ENCODE results near the gene IFT43.

Gene IFT43

DNA sequence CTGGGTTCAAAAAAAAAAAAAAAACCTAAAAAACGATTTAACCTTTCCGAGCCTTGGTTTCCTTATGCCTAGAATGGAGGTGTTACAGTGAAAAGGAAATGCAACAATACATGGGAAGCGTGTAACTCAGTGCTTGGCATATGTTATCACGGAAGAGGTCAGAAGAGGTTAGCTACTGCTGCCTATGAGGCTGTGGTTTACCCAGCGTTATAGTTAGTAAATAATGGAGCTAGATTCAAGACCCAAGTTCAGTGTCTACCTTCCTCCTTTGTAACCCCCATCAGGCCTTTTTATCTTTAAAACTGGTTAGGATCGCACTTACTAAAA lies 839 bp downstream of the IFT43 start:
- H3K27ac ChIP-seq, result peak overlapping the region; percentile 87 to 97
- no peak for DNase-seq (ENCODE audit: low spot score)
- peak overlapping the region; percentile 96 for H3K4me3 ChIP-seq
- TF ChIP-seq, protein P1, sequence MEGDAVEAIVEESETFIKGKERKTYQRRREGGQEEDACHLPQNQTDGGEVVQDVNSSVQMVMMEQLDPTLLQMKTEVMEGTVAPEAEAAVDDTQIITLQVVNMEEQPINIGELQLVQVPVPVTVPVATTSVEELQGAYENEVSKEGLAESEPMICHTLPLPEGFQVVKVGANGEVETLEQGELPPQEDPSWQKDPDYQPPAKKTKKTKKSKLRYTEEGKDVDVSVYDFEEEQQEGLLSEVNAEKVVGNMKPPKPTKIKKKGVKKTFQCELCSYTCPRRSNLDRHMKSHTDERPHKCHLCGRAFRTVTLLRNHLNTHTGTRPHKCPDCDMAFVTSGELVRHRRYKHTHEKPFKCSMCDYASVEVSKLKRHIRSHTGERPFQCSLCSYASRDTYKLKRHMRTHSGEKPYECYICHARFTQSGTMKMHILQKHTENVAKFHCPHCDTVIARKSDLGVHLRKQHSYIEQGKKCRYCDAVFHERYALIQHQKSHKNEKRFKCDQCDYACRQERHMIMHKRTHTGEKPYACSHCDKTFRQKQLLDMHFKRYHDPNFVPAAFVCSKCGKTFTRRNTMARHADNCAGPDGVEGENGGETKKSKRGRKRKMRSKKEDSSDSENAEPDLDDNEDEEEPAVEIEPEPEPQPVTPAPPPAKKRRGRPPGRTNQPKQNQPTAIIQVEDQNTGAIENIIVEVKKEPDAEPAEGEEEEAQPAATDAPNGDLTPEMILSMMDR (IDR thresholded peaks at IDR 0.05), result no peak

DNA sequence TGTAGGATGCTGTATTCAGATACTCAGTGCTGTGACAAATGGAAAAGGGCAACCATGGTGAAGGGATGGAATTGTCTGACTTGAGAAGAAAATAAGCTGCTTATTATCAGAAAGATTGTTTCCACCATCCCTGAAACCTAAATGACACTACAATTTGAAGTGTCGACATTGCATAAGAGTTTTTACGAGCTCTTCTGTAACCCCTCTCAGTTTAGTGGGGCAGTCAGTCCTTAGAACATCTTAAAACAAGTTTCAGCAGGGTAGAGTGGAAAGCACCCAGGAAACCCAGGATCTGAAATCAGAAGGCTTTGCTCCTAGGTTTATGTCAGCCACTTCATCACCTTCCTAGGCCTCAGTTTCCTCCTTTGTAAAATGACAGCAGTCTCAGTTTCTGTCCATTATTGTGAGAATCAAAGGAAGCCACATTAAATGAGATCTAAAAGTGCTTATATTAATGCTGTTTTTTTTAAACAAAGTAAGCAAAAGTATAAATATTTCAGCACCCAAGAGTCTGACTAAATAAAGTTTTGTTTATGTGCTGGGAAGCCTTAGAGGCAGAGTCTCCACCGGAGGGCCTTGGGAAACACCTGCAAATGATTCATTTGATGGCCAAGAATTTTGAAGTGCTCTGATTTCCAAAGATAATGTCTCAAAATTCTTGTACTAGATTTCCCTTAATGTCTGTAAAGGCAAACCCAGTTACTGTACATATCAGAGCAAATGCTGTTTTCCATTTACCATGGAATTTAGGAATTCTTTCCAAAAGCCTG lies 1.8 kb downstream of the IFT43 start:
- no peak overlapping the region for H3K4me3 ChIP-seq
- DNase-seq (ENCODE audit: low spot score), result no peak
- TF ChIP-seq, protein P1 (IDR thresholded peaks at IDR 0.05), result no peak
- peak overlapping the region; percentile 87 to 91 for H3K27ac ChIP-seq

DNA sequence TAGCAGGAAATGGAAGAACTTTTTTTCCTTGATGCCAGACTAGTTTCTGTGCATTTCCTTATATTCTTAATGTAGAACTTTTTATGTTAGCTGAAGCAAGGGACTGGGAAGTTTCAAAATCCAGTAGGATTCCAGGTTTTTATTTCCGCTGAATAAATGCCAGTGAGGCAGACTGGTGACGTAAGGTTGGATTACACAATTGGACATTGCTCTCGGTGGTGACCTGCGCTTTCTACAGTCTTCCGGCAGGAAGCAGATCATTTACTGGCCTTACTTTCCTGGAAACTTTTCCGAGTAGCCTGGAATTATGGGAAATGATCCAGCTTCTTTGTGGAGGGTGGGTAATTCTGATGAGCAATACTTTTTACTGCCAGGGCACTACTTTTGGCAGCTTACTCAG lies 3.6 kb downstream of the IFT43 start:
- DNase-seq (ENCODE audit: low spot score), result no peak
- Histone ChIP-seq H3K27ac (peak overlapping the region; percentile 87 to 91), H3K4me3 (no peak overlapping the region)
- TF ChIP-seq, protein P1 (IDR thresholded peaks at IDR 0.05), result no peak

DNA sequence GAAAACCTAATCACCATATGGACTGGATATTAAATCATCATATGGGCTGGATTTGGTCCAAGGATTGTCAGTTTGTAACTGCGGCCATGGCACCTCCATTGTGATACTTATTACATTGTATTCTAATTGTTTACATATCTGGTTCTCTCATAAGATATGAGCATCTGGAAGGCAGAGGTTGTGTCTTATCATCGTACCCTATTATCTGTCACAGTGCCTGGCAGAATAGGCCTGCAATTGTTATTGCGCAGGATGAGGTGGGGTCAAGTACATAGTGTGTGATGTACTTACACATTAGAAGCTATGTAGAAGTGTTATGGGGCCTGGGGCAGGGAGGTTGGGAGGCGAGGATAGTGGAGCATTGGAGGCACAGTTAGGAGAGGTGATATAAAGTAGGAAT lies 4.7 kb downstream of the IFT43 start:
- peak overlapping the region; percentile 87 to 91 for H3K27ac ChIP-seq

DNA sequence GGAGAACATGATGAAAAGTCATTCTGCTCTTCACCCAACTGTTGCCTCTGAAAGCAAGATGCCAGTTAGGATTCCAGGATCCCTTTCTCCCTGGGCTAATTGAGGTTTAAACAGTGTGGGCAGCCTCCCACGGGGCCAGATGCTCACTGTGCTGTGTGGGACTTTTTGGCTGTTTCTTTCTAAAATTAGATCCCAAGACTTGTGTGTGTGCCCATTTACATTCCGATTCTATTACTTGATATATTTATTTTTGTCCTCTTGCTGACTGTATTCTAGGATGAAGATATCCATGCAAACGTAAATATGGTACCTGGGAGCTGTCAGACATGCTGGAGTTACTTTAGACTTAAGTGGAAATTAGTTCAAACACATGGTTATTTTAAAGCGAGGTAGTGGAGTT lies 6.2 kb downstream of the IFT43 start:
- H3K27ac ChIP-seq, result peak overlapping the region; percentile 91 to 94
- TF ChIP-seq, protein P1 (IDR thresholded peaks at IDR 0.05), result no peak
- H3K4me3 ChIP-seq, result no peak overlapping the region
- no peak for DNase-seq (ENCODE audit: low spot score)

More for the DNA sequence above, 4.7 kb downstream of the IFT43 start:
- no peak for DNase-seq (ENCODE audit: low spot score)
- TF ChIP-seq, protein P1 (IDR thresholded peaks at IDR 0.05), result no peak
- H3K4me3 ChIP-seq, result no peak overlapping the region

DNA sequence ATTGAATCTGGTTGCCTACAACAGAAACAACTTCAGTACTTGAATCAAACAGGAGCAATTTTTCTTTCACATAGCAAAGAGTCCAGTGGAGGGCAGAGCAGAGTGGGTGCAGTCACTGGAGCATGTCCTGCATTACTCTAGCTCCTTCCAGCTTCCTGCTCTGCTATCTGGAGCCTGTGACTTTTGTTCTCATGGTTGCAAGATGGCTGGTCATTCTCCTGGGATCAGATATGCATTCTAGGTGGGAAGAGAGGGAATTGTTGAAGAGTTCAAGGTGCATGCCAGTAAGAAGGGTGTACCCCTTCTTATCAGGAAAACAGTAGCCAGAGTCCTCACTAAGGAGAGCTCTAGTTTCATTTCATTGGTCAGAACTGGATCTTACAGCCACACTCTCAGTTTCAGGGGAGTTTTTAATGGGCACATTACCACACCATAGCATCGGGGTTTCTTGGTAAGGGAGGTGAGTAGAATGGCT lies 8.0 kb downstream of the IFT43 start:
- TF ChIP-seq, protein P1 (IDR thresholded peaks at IDR 0.05), result no peak
- DNase-seq (ENCODE audit: low spot score), result no peak
- H3K4me3 ChIP-seq, result no peak overlapping the region
- peak overlapping the region; percentile 91 to 94 for H3K27ac ChIP-seq

Measured in coronary artery (tissue), 2 donors.